ENCODE measurements around the gene TLCD1. TPM values are rescaled to one million over a fixed set of nuclear protein-coding genes. Genes with fewer than 3 reads are reported as not detected.

TLCD1 gene
- total and polyA plus RNA-seq, 5 experiments from 2014 or later, result 0.22 to 0.88 TPM; not detected in 3

- H3K27ac Mint-ChIP-seq, result peak overlapping the region in 1 of 10 donors; percentile 46
- H3K36me3 Mint-ChIP-seq, result peaks cover 21 to 98% (median 51%) of the 10 kb centered on the region in 3 donors
- no peaks in the 10 kb centered on the region for H3K9me3 Mint-ChIP-seq
- H3K4me1 Mint-ChIP-seq, result no peaks in the 10 kb centered on the region
- POLR2A ChIA-PET, result no interaction called here
- H3K4me3 Mint-ChIP-seq, result no peak overlapping the region
- ATAC-seq (no peak), DNase-seq (no peak)
- no peaks in the 10 kb centered on the region for H3K27me3 Mint-ChIP-seq
These were observed 39.7 kb downstream of the TLCD1 start for GRCh38 chr17:28686296-28686695.

GRCh38 chr17:28685366-28685765 is 40.7 kb downstream of the TLCD1 start:
- H3K4me1 Mint-ChIP-seq, result no peaks in the 10 kb centered on the region
- ATAC-seq (no peak), DNase-seq (no peak)
- no peak overlapping the region for H3K4me3 Mint-ChIP-seq
- no peaks in the 10 kb centered on the region for H3K27me3 Mint-ChIP-seq
- peaks cover 21 to 98% (median 51%) of the 10 kb centered on the region in 3 donors for H3K36me3 Mint-ChIP-seq
- no peak overlapping the region for H3K27ac Mint-ChIP-seq
- POLR2A ChIA-PET, result no interaction called here
- H3K9me3 Mint-ChIP-seq, result no peaks in the 10 kb centered on the region

GRCh38 chr17:28684963-28685362 is 41.1 kb downstream of the TLCD1 start:
- H3K36me3 Mint-ChIP-seq, result peaks cover 19 to 98% (median 47%) of the 10 kb centered on the region in 3 donors
- peak overlapping the region in 1 of 10 donors; percentile 63 for H3K27ac Mint-ChIP-seq
- DNase-seq (no peak), ATAC-seq (no peak)
- H3K27me3 Mint-ChIP-seq, result no peaks in the 10 kb centered on the region
- POLR2A ChIA-PET, result no interaction called here
- no peaks in the 10 kb centered on the region for H3K9me3 Mint-ChIP-seq
- no peak overlapping the region for H3K4me3 Mint-ChIP-seq
- no peaks in the 10 kb centered on the region for H3K4me1 Mint-ChIP-seq

GRCh38 chr17:28682655-28683054 is 43.4 kb downstream of the TLCD1 start:
- POLR2A ChIA-PET, result no interaction called here
- H3K27ac Mint-ChIP-seq, result no peak overlapping the region
- peaks cover 8 to 96% (median 38%) of the 10 kb centered on the region in 3 donors for H3K36me3 Mint-ChIP-seq
- DNase-seq (no peak), ATAC-seq (no peak)
- H3K27me3 Mint-ChIP-seq, result no peaks in the 10 kb centered on the region
- no peaks in the 10 kb centered on the region for H3K9me3 Mint-ChIP-seq
- no peak overlapping the region for H3K4me3 Mint-ChIP-seq
- no peaks in the 10 kb centered on the region for H3K4me1 Mint-ChIP-seq

GRCh38 chr17:28675980-28676379 is 50.1 kb downstream of the TLCD1 start:
- no peak overlapping the region for H3K27ac Mint-ChIP-seq
- DNase-seq (peak in 1 of 10 donors; percentile 7), ATAC-seq (no peak)
- POLR2A ChIA-PET, result interaction anchor here (1.9 to 2.3 kb wide), 2 partner anchors 14 to 30 kb away, joined by 4 to 9 read pairs; partner anchors contain the start of genes SDF2 and SUPT6H
- H3K4me3 Mint-ChIP-seq, result no peak overlapping the region
- no peaks in the 10 kb centered on the region for H3K27me3 Mint-ChIP-seq
- H3K36me3 Mint-ChIP-seq, result peaks cover 4 to 98% (median 41%) of the 10 kb centered on the region in 3 donors
- peaks cover 0 to 6% (median 3%) of the 10 kb centered on the region in 4 donors for H3K4me1 Mint-ChIP-seq
- no peaks in the 10 kb centered on the region for H3K9me3 Mint-ChIP-seq

- ATAC-seq, result no peak
- POLR2A ChIA-PET, result interaction anchor here (1.9 to 2.3 kb wide), 2 partner anchors 13 to 29 kb away, joined by 4 to 9 read pairs; partner anchors contain the start of genes SDF2 and SUPT6H
- no peaks in the 10 kb centered on the region for H3K9me3 Mint-ChIP-seq
These were observed 50.5 kb downstream of the TLCD1 start for GRCh38 chr17:28675490-28675889.

More at GRCh38 chr17:28675490-28675889, 50.5 kb downstream of the TLCD1 start:
- DNase-seq, result no peak
- Mint-ChIP-seq H3K27ac (no peak overlapping the region), H3K36me3 (peaks cover 4 to 98% (median 42%) of the 10 kb centered on the region in 3 donors), H3K27me3 (no peaks in the 10 kb centered on the region), H3K4me3 (no peak overlapping the region), H3K4me1 (peaks cover 0 to 9% (median 3%) of the 10 kb centered on the region in 4 donors)

Other genes with a start within 250 kb of the TLCD1 start
- gene FOXN1, start 219.9 kb downstream of the TLCD1 start, total RNA-seq, result not detected
- gene FOXN1, start 219.9 kb downstream of the TLCD1 start, polyA plus RNA-seq, result not detected
- gene UNC119, start 173.6 kb downstream of the TLCD1 start, total RNA-seq, result 10 to 100 TPM; 36.6 to 43.8 TPM
- gene UNC119, start 173.6 kb downstream of the TLCD1 start, polyA plus RNA-seq, result 10 to 100 TPM; 18.4 to 27.1 (median 26.6) TPM
- gene PIGS, start 154.7 kb downstream of the TLCD1 start, total RNA-seq, result 10 to 100 TPM; 51.3 to 51.4 TPM
- 10 to 100 TPM; 36.7 to 48.1 (median 42.0) TPM for gene PIGS, start 154.7 kb downstream of the TLCD1 start, polyA plus RNA-seq
- gene ALDOC, start 149.3 kb downstream of the TLCD1 start, total RNA-seq, result 10 to 100 TPM; 36.1 to 37.5 TPM
- gene ALDOC, start 149.3 kb downstream of the TLCD1 start, polyA plus RNA-seq, result 10 to 100 TPM; 65.3 to 86.7 (median 78.9) TPM
- 10 to 100 TPM; 10.6 to 11.2 TPM for gene SPAG5, start 127.2 kb downstream of the TLCD1 start, total RNA-seq
- gene SPAG5, start 127.2 kb downstream of the TLCD1 start, polyA plus RNA-seq, result 1 to 10 TPM in 1 of 3 donors, under 1 TPM in 2; 0.40 to 2.7 (median 0.81) TPM
- gene RSKR, start 112.0 kb downstream of the TLCD1 start, total RNA-seq, result 10 to 100 TPM; 27.3 to 28.9 TPM
- under 1 TPM; 0.11 to 0.75 (median 0.24) TPM for gene RSKR, start 112.0 kb downstream of the TLCD1 start, polyA plus RNA-seq
- 100 to 1,000 TPM; 137 to 149 TPM for gene BLTP2, start 81.1 kb downstream of the TLCD1 start, total RNA-seq
- gene BLTP2, start 81.1 kb downstream of the TLCD1 start, polyA plus RNA-seq, result 10 to 100 TPM; 36.0 to 51.7 (median 36.1) TPM
- 10 to 100 TPM; 38.4 to 40.0 TPM for gene SDF2, start 64.3 kb downstream of the TLCD1 start, total RNA-seq
- gene SDF2, start 64.3 kb downstream of the TLCD1 start, polyA plus RNA-seq, result 10 to 100 TPM; 55.8 to 76.3 (median 59.0) TPM
- gene SUPT6H, start 64.0 kb downstream of the TLCD1 start, total RNA-seq, result 100 to 1,000 TPM in 1 of 2 experiments, 10 to 100 TPM in 1; 88.1 to 105 TPM
- 10 to 100 TPM in 1 of 3 donors, 1 to 10 TPM in 2; 7.4 to 22.0 (median 10.0) TPM for gene SUPT6H, start 64.0 kb downstream of the TLCD1 start, polyA plus RNA-seq
- gene PROCA1, start 14.3 kb downstream of the TLCD1 start, total RNA-seq, result 10 to 100 TPM; 16.7 to 17.3 TPM
- gene PROCA1, start 14.3 kb downstream of the TLCD1 start, polyA plus RNA-seq, result 1 to 10 TPM in 1 of 3 donors, under 1 TPM in 2; 0.16 to 2.0 (median 0.20) TPM
- 1 to 10 TPM; 5.0 to 5.7 TPM for gene RAB34, start 8.4 kb downstream of the TLCD1 start, total RNA-seq
- 10 to 100 TPM in 1 of 3 donors, 1 to 10 TPM in 2; 3.3 to 10.2 (median 7.7) TPM for gene RAB34, start 8.4 kb downstream of the TLCD1 start, polyA plus RNA-seq
- 1,000 to 10,000 TPM; 3,189 to 3,253 TPM for gene RPL23A, start 6.2 kb downstream of the TLCD1 start, total RNA-seq
- 1,000 to 10,000 TPM; 6,432 to 6,679 (median 6,593) TPM for gene RPL23A, start 6.2 kb downstream of the TLCD1 start, polyA plus RNA-seq
- gene NEK8, start 2.6 kb upstream of the TLCD1 start, total RNA-seq, result 10 to 100 TPM; 12.8 to 15.1 TPM
- gene NEK8, start 2.6 kb upstream of the TLCD1 start, polyA plus RNA-seq, result 1 to 10 TPM; 3.2 to 4.0 (median 3.4) TPM
- gene TRAF4, start 17.8 kb upstream of the TLCD1 start, total RNA-seq, result 10 to 100 TPM; 32.3 to 36.2 TPM
- 1 to 10 TPM in 2 of 3 donors, under 1 TPM in 1; 0.99 to 1.3 (median 1.0) TPM for gene TRAF4, start 17.8 kb upstream of the TLCD1 start, polyA plus RNA-seq
- gene FAM222B, start 116.6 kb upstream of the TLCD1 start, total RNA-seq, result 10 to 100 TPM; 16.9 to 23.1 TPM
- 10 to 100 TPM in 1 of 3 donors, 1 to 10 TPM in 2; 7.5 to 20.0 (median 9.2) TPM for gene FAM222B, start 116.6 kb upstream of the TLCD1 start, polyA plus RNA-seq
- gene ERAL1, start 128.8 kb upstream of the TLCD1 start, total RNA-seq, result 10 to 100 TPM; 25.3 to 25.8 TPM
- gene ERAL1, start 128.8 kb upstream of the TLCD1 start, polyA plus RNA-seq, result 10 to 100 TPM; 32.7 to 54.9 (median 38.0) TPM
- 100 to 1,000 TPM; 206 to 213 TPM for gene FLOT2, start 171.5 kb upstream of the TLCD1 start, total RNA-seq
- 100 to 1,000 TPM; 230 to 253 (median 237) TPM for gene FLOT2, start 171.5 kb upstream of the TLCD1 start, polyA plus RNA-seq
- gene DHRS13, start 176.8 kb upstream of the TLCD1 start, total RNA-seq, result 10 to 100 TPM; 46.1 to 47.3 TPM
- gene DHRS13, start 176.8 kb upstream of the TLCD1 start, polyA plus RNA-seq, result 10 to 100 TPM; 17.1 to 22.8 (median 19.4) TPM
- 100 to 1,000 TPM; 117 to 124 TPM for gene PHF12, start 225.3 kb upstream of the TLCD1 start, total RNA-seq
- gene PHF12, start 225.3 kb upstream of the TLCD1 start, polyA plus RNA-seq, result 10 to 100 TPM in 1 of 3 donors, 1 to 10 TPM in 2; 5.2 to 12.0 (median 6.2) TPM